HG02678 (cell line): ENCODE results near the gene SLC13A1.
"Not testable (repeated sequence)": the region's sequence is repeated elsewhere in the genome, so short reads cannot be mapped to it uniquely, and the experiment has no call there.

ENCODE experiments used
- ATAC-seq: cut with Tn5 transposase; IDR thresholded peaks from one replicate; pipeline ENCODE4 v1.9.1; 2021; ENCODE audit warnings: mild to moderate bottlenecking, moderate library complexity; ENCODE audit not compliant: unreplicated experiment

The SLC13A1 gene

DNA sequence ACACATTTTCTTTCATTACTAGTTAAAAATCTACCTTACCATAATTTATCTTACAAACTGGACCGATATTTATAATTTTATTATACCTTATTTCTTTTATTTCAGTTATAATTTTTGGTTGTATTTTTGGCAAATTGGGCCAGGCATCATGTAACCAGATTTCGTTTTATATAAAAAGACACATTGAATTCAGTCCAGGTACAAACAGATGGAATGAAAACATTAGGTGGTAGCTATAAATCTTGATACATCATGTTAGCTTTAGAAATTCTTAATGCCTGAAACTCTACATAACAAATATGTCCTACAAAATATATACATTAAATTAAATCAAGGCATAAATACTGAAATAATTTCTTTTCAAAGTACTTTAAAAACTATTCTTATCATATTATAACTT, 73.1 kb downstream of the SLC13A1 start:
- no peak for ATAC-seq

DNA sequence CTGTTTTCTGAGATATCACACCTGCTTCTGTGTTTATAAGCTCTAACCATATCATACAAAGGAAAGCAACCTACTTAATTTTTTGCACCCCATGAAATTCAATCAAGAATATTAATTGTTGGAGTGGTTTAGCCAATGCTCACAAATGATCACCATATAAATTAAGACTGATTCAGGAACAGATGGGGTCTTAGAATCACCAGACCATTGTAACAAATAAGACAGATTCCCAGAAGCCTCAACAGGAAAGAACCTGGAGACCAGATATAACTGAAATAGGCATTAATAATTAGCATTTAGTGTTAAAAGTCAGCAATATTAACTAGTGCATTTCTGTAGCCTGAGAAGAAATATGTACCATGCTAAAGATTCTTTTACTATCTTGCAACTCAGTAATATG, 73.6 kb downstream of the SLC13A1 start:
- ATAC-seq = no peak

DNA sequence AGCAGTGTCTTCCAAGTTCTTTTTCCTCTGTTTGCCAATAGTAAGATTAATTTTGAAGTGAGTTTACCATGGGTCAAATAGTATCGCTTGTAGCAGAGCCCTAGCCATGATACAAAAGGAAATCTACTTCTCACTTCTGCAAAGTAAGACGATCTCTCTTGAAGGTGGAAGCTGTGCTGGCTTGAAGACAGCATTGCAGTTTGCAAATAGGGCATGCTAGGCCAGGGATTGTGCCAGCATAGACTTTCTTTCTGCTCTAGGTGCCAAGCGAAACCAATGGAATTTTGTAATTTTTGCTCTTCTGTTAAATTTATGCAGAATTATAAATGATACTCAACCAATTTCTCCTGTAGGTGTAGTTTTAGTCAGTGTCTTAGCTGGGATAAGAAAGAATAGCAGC, 74.5 kb downstream of the SLC13A1 start:
- ATAC-seq = no peak

DNA sequence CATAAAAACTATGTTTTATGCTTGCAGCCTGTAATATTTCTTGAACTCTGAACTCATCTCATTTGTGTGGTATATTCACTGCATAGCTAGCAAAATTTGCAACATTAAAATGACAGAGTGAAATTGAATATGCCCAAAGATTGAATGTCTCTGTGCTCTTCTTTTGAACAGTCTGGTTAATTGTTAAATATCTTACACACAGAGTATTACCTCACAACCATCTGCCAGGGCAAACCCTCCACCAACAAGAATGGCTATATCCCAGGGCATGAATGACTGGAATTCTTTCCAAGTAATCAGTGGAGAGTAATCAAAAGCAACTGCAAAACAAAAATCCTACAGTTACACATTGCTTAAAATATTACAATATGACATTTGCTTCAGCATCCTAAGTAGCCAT, 76.9 kb downstream of the SLC13A1 start:
- ATAC-seq = no peak

DNA sequence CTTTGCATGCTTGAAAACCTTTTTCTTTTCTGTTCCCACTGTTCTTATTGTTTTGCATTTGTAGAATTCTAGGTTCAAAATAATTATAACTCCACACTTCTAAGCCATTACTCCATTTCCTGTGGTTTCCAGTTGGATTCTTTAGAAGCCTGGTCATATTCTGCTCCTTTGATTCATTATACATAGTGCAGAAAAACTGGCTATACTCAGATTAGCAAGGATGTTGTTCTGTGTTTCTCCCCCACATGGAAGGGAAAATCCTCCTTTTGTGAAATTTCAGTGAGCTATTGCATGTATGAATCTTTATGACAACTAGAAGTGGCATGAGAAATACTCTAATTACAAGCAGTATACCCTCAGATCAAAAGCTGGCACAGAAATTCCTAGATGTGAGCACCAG, 79.5 kb downstream of the SLC13A1 start:
- no peak for ATAC-seq

DNA sequence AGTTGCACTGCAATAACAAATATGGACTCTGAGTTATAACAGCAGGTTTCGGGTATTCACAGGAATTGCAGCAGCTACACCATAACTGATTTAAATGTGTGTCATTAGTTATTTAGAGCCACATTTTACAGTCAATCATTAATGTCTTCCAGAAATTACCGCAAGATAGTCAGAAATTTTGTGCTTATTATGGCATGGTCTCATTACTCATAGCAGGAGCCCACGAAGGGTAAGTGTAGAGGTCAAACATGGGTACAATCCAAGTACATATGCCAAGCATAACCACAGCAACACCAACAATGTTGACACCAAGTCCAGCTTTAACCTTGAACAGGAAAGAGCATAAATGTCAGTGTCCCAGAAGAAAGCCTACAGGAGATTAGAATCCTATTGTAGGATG, 84.4 kb downstream of the SLC13A1 start:
- no peak for ATAC-seq

DNA sequence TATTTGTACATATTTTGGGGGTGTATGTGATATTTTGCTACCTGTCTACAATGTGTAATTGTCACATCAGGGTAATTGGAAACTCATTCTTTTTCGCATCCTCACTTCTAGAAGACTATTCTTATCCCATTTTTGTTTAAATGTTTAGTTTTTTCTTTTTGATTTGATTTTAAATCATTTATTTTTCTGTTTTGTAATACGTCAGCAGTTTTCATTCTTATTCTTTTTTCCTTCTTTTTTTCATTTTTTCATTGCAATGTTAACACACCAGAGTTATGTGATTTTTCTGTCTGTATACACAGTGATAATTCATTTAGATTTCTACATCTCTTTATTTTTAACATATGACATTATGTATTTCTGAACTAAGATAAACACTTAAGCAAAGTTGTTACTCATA, 85.5 kb downstream of the SLC13A1 start:
- ATAC-seq = no peak

DNA sequence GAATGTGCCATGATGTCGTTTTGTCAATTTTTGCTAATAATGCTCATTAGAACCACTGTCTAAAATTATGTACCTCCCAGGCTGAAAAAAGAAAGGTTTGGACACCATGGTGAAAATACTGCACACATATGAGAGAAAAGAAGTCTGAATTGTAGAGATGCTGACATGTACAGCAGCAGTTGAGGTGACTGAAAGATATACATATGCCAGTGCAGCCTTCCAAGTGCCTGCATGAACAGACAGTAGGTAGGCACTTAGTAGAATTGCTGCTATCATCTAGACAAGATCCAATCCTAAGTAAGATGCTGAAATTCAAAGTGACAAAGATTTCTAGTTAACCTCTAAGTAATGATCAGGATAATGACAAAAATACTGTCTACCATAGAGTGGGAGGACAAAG, 86.9 kb downstream of the SLC13A1 start:
- no peak for ATAC-seq

DNA sequence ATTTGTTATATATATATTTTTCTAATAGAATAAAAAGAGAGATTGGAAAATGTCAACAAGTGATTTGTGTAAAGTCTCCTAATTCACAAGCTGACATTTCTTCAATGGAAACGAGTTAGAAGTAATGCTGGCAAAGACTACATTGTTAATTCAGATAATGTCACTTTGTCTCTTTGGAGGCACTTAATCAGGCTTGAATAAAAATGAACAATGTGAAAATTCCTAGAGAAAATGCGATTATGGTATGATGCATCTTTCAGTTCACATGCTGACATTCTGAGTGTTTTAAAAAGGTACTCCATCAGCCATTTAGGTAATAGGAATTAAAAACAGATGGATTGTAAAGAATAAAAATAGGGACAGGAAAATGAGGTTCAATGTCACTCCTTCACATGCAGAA, 100.1 kb downstream of the SLC13A1 start:
- no peak for ATAC-seq

DNA sequence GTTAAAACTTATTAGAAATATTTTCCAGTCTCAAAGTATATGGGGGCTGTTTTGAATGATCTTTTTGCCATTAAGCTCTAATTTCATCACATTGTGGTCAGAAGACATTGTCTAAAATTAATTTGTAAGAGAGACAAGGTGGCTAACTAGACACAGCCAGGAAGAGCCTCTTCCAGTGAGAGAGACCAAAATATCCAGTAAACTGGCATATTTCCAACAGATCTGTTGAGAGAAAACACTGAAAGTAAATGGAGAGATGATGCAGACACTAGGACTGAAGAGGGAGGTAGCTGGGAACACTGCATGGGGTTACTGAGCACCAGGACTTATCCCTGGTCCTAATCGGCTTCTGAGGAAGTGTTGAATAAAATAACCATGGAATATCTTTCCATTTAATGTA, 102.8 kb downstream of the SLC13A1 start:
- no peak for ATAC-seq

DNA sequence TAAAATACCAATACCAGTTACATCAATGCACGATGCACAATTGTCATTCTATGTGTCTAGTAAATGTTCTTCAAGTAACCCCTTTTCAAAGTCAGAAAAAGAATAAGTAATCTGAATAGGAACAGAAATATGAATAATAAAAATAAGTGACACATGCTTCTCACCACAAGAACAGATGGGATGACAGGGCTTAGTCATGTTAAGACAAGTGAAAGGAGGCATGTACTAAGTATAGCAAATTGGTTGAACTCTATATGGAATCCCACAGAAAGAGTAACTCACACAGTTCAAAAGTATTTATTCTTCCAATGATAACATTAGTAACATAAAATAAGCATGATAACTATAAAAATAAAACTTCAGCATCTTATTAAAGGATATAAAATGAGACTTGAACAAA, 103.3 kb downstream of the SLC13A1 start:
- ATAC-seq = no peak

DNA sequence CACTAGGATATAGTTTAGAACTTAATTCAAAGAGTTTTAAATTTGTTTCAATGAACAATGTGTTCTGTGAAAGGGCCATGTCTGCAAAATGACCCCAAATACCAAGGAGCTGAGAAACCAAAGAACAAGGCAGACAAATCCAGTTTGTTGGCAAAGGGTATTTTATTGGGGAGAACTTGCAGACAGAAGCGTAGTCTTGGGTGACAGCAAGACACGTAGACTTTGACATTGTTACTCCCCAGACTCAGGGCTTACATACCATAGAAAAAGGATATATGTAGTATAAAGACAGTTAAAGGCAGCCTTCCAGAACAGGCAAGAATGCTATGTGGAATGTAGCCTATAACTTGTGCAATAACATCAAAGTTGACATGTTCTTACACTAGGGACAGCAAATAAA, 109.3 kb downstream of the SLC13A1 start:
- no peak for ATAC-seq

DNA sequence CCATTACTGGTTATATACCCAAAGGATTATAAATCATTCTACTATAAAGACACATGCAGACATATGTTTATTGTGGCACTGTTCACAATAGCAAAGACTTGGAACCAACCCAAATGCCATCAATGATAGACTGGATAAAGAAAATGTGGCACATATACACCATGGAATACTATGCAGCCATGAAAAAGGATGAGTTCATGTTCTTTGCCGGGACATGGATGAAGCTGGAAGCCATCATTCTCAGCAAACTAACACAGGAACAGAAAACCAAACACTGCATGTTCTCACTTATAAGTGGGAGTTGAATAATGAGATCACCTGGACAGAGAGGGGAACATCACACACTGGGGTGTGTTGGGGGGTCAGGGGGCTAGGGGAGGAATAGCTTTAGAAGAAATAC, 112.9 kb downstream of the SLC13A1 start:
- not testable (repeated sequence) for ATAC-seq

DNA sequence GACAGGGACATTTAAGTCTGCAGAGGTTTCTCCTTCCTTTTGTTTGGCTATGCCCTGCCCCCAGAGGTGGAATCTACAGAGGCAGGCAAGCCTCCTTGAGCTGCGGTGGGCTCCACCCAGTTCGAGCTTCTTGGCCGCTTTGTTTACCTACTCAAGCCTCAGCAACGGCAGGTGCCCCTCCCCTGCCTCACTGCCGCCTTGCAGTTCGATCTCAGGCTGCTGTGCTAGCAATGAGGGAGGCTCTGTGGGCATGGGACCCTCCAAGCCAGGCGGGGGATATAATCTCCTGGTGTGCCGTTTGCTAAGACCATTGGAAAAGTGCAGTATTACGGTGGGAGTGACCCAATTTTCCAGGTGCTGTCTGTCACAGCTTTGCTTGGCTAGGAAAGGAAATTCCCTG, 114.9 kb downstream of the SLC13A1 start:
- not testable (repeated sequence) for ATAC-seq

DNA sequence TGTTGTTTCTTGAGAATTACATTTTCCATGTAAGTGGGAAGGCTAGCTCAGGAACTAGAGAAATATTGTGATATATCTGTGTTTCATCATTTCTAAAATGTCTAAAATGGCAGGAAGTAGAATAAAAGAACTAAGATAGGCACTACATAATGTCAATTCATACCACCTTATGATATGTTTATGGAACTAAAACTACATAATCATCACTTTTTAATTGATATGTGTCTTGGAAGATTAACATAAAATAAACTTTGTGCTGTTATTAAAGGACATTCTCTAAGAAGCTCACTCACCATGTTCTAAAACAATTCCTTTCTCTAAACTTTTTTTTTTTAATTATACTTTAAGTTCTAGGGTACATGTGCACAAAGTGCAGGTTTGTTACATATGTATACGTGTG, 120.7 kb downstream of the SLC13A1 start:
- no peak for ATAC-seq

DNA sequence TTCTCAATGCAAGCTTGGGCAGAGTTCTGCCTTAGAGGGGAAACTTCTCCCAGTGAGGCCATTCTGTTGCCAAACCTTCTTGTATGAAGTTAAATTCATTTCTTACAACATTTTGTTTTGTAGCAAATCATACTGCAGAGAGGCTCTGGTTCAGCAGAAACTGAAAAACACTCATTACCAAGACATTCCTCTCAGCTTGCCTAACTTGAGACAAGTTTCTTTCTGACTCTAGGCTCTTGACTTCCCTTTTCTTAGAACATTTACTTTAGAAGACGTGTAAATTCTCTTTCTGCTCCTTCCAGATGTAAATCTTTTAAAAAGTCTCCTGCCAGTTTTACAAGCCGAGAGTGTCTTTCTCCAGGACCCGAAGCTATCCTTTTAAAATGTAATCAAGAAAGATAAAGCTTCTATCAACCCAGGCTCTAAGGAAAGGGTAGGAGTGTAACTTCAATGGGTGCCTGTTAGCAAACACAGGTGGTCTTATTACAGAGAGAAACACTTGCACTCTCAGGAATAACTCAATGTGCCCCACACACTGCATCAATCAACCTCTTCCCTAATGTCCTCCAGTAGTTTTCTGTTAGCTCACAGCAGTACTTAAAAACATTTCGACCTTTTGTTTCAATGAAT, 123.8 kb downstream of the SLC13A1 start:
- no peak for ATAC-seq

DNA sequence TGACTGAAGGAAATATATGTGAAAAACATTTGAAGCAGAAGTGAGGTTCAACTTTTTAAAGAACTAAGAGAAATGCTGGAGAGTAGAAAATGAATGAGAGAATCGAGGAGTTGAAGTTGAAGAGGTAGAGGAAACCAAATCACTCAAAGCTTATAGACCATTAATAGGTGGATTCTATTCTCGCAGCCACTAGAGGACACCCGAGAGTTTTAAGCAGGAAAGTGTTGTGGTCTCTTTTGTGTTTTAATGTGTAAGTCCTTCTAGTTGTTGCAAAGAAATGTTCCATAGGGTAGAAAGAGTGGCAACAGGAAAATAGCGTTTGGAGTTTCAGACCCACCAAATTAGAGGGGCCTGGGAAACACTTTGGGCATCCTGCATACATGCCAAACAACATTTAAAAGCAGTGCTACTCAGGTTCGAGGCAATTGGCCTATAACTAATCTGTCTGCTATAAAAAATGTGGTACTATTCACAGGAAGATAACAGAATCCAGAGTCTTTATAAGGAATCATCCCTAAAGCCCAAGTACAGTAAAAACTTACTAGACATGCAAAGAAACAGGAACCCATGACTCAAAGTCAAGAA, 129.0 kb downstream of the SLC13A1 start:
- no peak for ATAC-seq

DNA sequence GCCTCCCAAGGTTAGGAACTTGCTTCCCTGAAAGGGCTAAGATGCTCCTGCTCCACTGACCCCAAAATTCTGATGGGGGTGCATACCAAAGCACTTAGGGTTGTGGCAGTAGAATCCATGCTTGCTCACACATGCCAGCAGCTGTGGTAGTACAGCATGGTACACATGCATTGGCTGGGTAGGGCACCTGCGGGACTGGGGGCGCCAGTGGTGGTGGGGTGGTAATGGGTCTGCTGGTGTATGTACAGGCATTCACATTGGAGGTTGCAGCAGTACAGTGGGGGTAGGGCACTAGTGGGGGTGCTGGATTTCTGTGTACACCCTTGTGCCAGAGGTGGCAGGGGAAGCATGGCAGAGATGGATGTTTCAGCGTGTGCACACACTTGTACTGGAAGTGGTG, 132.0 kb downstream of the SLC13A1 start:
- ATAC-seq = no peak
